ENCODE measurements around the gene HOXD1. TPM values are rescaled to one million over a fixed set of nuclear protein-coding genes. Genes with fewer than 3 reads are reported as not detected.

Gene HOXD1
- total RNA-seq, 1 experiment from 2014 or later: not detected

DNA sequence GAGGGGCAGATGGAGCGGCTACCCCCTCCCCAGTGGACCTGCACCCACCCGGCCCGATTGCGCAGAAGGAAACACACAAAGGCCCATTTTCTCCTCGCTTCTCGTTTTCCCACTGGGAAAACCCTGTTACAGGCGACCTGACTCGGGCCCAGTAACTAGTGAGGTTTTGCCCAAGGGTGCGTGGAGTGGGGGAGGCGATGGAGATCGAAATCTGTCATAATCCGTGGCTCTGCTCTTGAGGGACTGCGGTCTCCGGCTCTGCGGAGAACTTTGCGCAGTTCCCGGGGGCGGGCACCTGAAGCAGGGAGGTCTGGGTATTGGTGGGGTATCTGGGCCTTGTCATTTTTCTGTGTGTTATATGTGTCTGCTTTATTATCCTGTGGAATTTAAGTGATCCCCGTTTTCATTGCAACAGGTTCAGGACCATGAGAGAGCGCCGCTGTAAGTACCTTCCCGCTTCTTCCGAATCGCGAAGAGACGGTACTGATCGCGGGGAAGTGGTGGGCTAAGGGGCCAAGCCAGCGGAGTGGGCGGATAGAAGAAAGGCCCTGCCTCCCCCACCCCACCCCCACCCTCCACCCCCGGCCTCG, 41.2 kb upstream of the HOXD1 start:
- Histone ChIP-seq H3K27me3 (ENCODE audit: insufficient read depth, low read length) (peaks cover 95% of the 10 kb centered on the region), H3K9me3 (ENCODE audit: control insufficient read depth, low read depth, low read length) (no peaks in the 10 kb centered on the region), H2BK15ac (ENCODE audit: low read depth, low read length) (no peak overlapping the region), H2BK5ac (ENCODE audit: insufficient read length, low read length) (no peak overlapping the region), H3T11ph (ENCODE audit: low read length) (no peak overlapping the region), H3K56ac (ENCODE audit: insufficient read length, low read depth, low read length) (no peak overlapping the region), H4K20me1 (ENCODE audit: control insufficient read depth, insufficient read depth, insufficient read length) (no peaks in the 10 kb centered on the region), H4K91ac (ENCODE audit: insufficient read length, low read depth, low read length) (no peak overlapping the region), H3K23me2 (ENCODE audit: insufficient read length, low read depth, low read length, poor library complexity, severe bottlenecking) (no peaks in the 10 kb centered on the region), H2BK12ac (ENCODE audit: insufficient read length, low read depth, low read length) (no peak overlapping the region), H3K4me1 (ENCODE audit: insufficient read depth, low read length) (no peaks in the 10 kb centered on the region), H3K23ac (ENCODE audit: insufficient read length, low read depth, low read length) (no peak overlapping the region), H3K14ac (ENCODE audit: insufficient read depth, low read length) (no peak overlapping the region), H3K18ac (ENCODE audit: insufficient read length, low read depth, low read length) (no peak overlapping the region), H2AK5ac (ENCODE audit: insufficient read length, low read length) (no peak overlapping the region), H2BK120ac (ENCODE audit: low read depth, low read length, poor library complexity, severe bottlenecking) (no peak overlapping the region), H3K9ac (ENCODE audit: extremely low read depth, insufficient read length, low read length) (no peak overlapping the region), H2BK20ac (ENCODE audit: low read depth, low read length, poor library complexity, severe bottlenecking) (no peak overlapping the region), H3K79me2 (ENCODE audit: insufficient read depth, low read length) (no peaks in the 10 kb centered on the region), H4K5ac (ENCODE audit: insufficient read length, low read depth, low read length) (no peak overlapping the region), H3K4ac (ENCODE audit: low read depth, low read length) (no peak overlapping the region), H2AFZ (ENCODE audit: low read length) (no peak overlapping the region), H3K4me2 (ENCODE audit: insufficient read depth, insufficient read length, low read length) (no peak overlapping the region), H3K27ac (ENCODE audit: insufficient read length, low read depth, low read length) (no peak overlapping the region), H3K79me1 (ENCODE audit: insufficient read depth, low read depth, low read length, poor library complexity, severe bottlenecking) (no peaks in the 10 kb centered on the region), H4K8ac (replicated peaks; ENCODE audit: insufficient read length, low read depth, low read length) (no peak overlapping the region)
- Mint-ChIP-seq H3K27ac (no peak overlapping the region), H3K27me3 (ENCODE audit: low read depth) (peaks cover 100% of the 10 kb centered on the region), H3K36me3 (ENCODE audit: insufficient read depth in 1 of 3, low read depth in 3 of 3) (no peaks in the 10 kb centered on the region; a peak in 1 of 7 replicates), H3K4me3 (no peak overlapping the region; a peak in 1 of 5 replicates), H3K9me3 (peaks cover 3 to 8% of the 10 kb centered on the region in 2 experiments; a peak in 3 of 5 replicates), H3K4me1 (peaks cover 2 to 17% of the 10 kb centered on the region in 2 experiments; a peak in 3 of 4 replicates)
- no CpG with 5 or more reads among the region's 32 CpGs for WGBS (ENCODE audit: extremely low coverage, insufficient read length, low lambda C conversion rate)
- TF ChIP-seq, protein P1, sequence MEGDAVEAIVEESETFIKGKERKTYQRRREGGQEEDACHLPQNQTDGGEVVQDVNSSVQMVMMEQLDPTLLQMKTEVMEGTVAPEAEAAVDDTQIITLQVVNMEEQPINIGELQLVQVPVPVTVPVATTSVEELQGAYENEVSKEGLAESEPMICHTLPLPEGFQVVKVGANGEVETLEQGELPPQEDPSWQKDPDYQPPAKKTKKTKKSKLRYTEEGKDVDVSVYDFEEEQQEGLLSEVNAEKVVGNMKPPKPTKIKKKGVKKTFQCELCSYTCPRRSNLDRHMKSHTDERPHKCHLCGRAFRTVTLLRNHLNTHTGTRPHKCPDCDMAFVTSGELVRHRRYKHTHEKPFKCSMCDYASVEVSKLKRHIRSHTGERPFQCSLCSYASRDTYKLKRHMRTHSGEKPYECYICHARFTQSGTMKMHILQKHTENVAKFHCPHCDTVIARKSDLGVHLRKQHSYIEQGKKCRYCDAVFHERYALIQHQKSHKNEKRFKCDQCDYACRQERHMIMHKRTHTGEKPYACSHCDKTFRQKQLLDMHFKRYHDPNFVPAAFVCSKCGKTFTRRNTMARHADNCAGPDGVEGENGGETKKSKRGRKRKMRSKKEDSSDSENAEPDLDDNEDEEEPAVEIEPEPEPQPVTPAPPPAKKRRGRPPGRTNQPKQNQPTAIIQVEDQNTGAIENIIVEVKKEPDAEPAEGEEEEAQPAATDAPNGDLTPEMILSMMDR (conservative IDR thresholded peaks at IDR 0.05): no peak
- no peak for DNase-seq
